Activated gamma-delta T cell treated with anti-CD3 and anti-CD28 coated beads, Interleukin-2, amount 50 U/mL, for 16 hours (primary cell): Measurements from ENCODE around the gene MARCHF10.

Source experiments
- DNase-seq: peaks from one replicate; pipeline ENCODE4 v3.0.0-alpha.2; 2020; ENCODE audit warnings: low read depth

Gene MARCHF10

DNA sequence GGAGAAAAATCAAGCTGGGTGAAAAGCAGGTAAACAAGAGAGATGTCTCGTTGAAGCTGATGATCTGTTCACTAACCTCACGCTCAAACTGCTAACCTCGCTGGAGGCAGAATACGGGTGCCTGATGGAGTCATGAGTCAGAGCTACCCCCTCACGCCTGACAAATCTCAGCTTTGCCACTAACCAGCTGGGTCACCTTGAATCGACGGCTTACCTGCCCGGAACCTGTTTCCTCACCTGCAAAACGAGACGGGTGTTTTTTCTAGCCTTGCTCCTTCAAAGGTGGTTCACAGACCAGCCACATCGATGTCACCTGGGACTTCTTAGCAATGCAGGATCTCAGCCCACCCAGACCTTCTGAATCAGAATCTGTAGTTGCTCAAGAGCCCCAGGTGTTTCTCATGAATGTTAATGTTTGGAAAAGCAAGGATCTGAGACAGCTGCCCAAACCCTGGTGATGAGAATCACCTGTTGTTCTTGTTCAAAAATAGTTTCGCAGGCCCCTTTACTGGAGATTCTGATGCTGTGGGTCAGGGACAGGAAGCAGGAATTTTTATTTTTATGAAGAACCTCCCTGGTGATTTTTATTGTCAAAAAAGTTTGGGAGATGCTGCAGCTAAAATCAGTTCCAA is 56.9 kb downstream of the MARCHF10 start:
- no peak for DNase-seq

- no peak for DNase-seq
Observed at GRCh38 chr17:62750631-62751051, 57.5 kb downstream of the MARCHF10 start.

- no peak for DNase-seq
Observed at GRCh38 chr17:62749926-62750325, 58.2 kb downstream of the MARCHF10 start.

- no peak for DNase-seq
Observed at GRCh38 chr17:62746941-62747340, 61.2 kb downstream of the MARCHF10 start.

DNA sequence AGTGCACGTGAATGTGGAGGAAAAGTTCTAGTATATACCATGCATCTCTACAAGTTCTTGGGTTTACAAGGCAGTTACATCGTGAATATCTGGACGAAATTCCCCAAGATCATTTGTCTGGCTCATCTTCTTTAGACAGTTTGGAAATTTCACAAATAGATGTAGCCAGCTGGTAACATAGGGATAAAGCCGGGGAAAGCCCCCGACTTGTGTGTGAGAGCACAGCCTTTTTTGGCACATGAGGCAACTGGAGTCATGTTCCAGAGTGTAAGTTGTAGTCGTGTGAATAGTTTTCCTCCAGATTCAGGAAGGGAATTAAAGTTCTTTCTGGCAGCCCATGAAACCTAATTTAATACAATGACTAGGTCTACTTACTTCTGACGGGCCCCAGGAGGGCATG is 62.3 kb downstream of the MARCHF10 start:
- no peak for DNase-seq

DNA sequence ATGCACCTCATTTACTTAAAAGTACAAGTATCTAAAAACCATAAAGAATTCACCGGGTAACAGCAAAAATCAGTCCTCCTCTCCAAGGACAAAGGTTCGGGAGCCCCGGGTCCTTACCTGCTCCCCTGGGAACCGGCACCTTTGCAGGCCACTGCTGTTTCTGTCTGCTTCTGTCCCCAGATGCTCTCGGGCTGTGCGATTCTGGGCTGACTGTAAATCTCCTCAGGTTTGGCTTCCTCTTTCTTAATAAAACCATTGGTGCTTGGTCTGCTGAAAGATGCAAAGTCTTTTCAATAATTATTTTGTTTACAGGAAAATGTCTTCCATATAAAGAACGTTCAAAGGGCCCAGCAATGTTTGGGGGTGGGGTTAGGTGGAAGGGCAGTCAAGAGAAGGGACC is 63.9 kb downstream of the MARCHF10 start:
- DNase-seq = no peak

DNA sequence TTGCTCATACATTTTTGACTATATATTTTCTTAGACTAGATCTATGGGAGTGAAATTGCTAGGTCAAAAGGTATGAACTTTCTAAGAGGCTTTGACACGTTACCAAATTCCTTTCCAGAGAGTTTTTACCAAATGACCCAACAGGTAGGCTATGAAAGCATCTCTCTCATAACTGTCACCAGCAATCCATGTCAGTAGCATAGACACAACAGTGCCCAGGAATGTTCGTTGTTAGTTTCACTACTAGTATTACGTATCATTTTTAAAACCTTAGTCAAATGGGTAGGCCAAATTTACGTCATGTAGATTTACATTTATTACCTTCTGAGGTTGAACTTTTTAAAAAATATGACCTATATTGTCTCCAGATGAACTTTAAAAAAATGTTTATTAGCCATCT is 66.8 kb downstream of the MARCHF10 start:
- no peak for DNase-seq

GRCh38 chr17:62739645-62740388 is 68.3 kb downstream of the MARCHF10 start:
- DNase-seq = no peak

DNA sequence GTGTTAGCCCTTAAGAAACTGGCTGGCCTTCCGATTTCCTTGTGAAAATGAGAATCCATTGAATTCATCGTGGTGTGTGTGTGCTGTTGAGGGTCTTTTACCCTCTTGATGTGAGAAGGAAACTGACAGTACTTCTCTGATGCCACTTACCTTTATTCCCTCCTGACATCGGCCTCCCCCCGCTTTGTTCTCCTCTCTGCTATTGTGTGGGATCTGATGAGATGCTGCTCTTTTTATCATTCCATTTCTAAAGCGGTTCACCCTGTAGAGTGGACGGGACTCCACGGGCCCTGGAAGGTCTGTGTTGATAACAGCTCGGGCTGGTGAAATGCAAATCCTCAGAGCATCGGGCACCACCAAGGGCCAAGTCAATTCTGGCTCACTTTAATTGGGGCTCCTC is 69.8 kb downstream of the MARCHF10 start:
- DNase-seq = no peak

DNA sequence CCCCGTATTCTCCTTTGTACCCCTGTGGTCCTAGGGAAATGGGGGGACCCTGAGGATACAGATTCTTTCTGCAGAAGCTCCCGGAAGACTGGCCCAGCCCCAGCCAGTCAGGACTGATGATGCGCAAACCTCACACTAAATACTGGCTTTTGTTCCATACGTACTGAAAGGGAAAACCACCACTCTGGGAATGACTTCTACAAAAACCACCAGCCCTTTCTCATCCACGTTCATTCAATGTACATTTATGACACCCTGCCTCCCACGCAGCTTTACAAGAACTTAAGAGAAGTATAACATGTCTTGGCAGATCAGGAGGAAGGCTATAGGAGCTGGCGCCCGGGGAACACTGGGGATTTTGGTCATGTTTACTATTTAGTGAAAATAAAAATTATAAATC is 70.6 kb downstream of the MARCHF10 start:
- DNase-seq = no peak

DNA sequence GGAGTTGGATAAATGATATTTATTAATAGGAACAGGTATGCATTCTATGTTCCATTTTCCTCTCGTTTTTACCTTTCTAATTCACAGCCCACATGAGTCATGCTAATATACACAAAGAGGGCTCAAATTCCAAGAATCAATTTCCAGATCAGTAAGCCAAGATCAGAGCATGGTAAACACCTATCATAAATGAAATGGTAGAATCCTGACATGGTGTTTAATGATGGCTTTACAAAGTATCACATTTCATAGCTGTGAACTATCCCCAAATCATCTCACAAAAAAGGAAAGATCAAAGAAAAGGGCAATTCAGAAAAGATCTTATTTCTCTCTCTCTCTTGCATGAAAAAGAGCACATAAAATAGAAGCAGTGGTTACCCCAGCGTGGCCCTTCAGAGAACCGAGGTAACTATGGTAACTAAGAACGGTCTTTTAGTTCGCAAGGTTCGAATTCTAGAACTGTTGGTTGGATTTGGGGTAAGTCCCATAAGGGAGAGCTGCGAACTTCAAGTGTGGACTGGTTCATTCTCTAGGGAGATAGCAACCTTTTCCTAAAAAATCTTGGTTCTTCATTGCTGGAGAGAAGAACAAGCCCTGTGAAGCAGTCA is 73.0 kb downstream of the MARCHF10 start:
- no peak for DNase-seq

DNA sequence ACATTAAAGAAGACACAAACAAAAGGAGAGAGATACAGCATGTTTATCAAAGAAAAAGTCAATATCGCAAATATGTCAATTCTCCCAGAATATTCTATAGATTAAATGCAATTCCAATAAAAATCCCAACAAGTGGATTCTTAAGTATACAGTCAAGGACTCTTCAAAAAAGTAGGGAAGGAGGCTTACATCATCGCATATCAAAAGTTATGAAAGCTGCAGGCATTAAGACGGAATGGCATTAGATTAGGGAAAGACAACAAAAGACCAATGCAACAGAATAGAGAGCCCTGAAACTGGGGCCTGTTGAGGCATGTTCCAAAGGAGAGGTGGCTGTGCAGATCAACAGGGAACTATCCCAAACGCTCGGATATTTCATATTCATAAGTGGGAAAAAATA is 76.0 kb downstream of the MARCHF10 start:
- DNase-seq = no peak

- DNase-seq = no peak
Observed at GRCh38 chr17:62727916-62728672, 80.0 kb downstream of the MARCHF10 start.

DNA sequence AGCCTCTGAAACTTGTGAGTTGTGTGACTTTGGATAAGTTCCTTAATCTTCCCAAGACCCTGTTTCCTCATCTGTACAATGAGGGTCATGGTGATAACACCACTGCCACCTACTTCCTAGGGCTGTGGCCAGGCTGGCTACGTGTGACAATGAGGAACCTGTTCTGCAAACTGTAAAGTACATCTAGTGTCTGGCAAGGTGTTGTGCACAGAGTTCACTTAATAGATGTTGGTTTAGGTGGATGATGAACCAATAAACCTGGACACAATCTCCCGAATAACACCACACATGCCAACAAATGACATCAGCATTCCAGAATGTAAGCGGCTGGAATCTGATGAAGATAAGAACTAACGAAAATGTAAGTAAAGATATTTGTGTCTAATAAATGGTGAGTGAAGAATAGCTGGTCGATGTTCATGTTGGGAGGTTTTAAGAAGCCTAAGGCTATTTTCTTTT is 82.3 kb downstream of the MARCHF10 start:
- no peak for DNase-seq

- DNase-seq = peak; percentile 62
Observed at GRCh38 chr17:62724398-62725146, 83.5 kb downstream of the MARCHF10 start.

DNA sequence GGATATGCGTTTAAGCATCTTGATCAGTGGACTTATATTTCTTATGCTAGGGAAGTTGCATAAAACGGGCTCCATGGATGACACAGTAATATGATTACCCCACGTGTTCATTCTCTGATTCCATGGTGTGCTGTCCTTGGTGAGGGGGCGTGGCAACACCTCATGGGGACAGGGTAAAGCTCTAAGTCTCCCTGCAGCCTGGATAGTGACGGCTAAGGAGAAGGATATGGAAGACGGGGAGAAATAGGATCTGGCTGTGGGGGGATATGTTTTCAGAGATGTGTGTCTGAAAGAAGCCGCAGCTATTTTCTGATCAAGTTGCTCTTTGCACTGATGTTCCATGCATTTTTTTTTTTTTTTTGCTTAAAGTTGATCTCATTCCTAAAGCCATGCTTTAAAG is 84.3 kb downstream of the MARCHF10 start:
- no peak for DNase-seq

GRCh38 chr17:62722625-62723024 is 85.5 kb downstream of the MARCHF10 start:
- no peak for DNase-seq

DNA sequence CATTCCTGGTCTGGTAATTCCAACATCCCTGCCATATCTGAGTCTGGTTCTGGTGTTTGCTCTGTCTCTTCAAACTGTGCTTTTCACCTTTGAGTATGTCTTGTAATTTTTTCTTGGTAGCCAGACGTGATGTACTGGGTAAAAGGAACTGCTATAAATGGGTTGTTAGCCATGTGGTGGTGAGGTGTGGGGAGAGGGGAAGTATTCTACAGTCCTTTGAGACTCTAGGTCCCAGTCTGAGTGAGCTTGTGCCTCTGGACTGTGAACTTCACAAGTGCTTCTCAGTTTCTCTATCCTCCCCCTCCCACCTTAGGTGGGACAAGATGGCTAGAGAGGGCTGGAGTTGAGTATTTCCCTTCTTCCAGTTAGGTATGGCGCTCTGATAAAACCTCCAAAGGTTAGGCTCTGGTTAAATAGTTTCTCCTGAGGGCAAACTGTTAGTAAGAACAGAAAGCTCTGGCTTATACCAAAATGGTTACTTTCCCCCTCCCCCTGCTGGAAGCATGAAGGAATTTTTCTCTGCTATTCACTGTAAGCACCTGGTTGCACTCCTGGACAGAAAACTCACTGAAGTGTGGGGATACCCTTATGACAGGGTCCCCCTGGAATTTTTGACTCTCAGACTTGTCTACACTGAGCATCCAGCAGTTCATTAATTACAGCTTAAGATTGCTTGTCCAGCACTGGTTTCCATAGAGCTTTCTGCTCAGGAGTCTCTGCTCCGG is 87.8 kb downstream of the MARCHF10 start:
- DNase-seq = no peak

DNA sequence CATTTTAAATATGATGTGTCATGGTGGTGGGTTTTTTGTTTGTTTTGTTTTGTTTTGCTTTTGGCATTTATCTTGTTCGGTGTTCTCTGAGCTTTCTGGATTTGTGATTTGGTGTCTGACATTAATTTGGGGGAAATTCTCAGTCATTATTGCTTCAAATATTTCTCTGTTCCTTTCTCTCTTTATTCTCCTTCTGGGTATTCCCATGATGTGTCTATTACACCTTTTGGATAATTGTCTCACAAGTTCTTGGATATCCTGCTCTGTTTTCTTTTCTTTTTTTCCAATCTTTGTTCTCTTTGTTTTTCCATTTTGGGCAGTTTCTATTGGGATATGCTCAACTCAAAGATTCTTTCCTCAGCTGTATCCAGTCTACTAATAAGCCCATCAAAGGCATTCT is 88.5 kb downstream of the MARCHF10 start:
- no peak for DNase-seq

- DNase-seq = no peak
Observed at GRCh38 chr17:62718429-62718828, 89.7 kb downstream of the MARCHF10 start.

GRCh38 chr17:62717889-62718288 is 90.2 kb downstream of the MARCHF10 start:
- no peak for DNase-seq

GRCh38 chr17:62717589-62717855 is 90.6 kb downstream of the MARCHF10 start:
- DNase-seq = no peak
